Epithelial cell of proximal tubule (primary cell): ENCODE measurements around the gene DVL3. TPM values are rescaled to one million over a fixed set of nuclear protein-coding genes. Genes with fewer than 3 reads are reported as not detected.

Experiments
- DNase-seq: peaks from one replicate; pipeline ENCODE4 v3.0.0-alpha.2; 2011; ENCODE audit warnings: low read depth
- H3K4me3 ChIP-seq: 2 replicates; pipeline ENCODE4 v1.5.1; 2011; ENCODE audit warnings: low read depth, mild to moderate bottlenecking, low read length
- total RNA-seq: library from RNA; depleted of rRNA; stranded (reverse); fragments of >200 nt; gene quantifications from 2 replicates; pipeline ENCODE4 v1.2.3, GENCODE V29; 2015
- TF ChIP-seq, protein P1 (sequence below): conservative IDR thresholded peaks from 2 replicates; pipeline ENCODE4 v1.5.1; 2012; ENCODE audit warnings: low read depth, mild to moderate bottlenecking, low read length

The DVL3 gene
- total RNA-seq, 1 donor from 2014 or later: 38.2 TPM

DNA sequence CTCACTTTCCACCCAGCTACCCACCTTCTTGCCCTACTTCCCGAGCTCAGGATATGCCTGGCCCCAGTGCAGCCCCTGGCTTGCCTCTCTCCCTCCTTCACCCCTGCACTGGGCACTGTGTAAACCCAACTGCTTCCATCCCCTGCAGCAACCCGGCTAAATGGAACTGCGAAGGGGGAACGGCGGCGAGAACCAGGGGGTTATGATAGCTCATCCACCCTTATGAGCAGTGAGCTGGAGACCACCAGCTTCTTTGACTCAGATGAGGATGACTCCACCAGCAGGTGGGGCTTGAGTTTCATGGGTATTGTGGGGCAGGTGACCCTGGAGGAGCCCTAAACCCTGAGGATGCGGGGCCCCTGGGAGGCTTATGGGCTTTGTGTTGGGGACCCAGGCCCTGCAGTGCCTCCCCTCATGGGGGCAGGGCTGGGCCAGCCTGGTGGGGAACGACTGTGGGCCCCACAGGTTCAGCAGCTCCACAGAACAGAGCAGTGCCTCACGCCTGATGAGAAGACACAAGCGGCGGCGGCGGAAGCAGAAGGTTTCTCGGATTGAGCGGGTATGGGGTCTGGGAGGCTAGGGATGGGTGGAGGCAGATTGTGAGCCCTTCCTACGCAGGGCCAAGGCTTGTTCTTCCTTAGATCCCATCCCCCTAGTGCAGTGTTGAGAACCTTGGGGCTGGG is 9.6 kb downstream of the DVL3 start:
- TF ChIP-seq, protein P1, sequence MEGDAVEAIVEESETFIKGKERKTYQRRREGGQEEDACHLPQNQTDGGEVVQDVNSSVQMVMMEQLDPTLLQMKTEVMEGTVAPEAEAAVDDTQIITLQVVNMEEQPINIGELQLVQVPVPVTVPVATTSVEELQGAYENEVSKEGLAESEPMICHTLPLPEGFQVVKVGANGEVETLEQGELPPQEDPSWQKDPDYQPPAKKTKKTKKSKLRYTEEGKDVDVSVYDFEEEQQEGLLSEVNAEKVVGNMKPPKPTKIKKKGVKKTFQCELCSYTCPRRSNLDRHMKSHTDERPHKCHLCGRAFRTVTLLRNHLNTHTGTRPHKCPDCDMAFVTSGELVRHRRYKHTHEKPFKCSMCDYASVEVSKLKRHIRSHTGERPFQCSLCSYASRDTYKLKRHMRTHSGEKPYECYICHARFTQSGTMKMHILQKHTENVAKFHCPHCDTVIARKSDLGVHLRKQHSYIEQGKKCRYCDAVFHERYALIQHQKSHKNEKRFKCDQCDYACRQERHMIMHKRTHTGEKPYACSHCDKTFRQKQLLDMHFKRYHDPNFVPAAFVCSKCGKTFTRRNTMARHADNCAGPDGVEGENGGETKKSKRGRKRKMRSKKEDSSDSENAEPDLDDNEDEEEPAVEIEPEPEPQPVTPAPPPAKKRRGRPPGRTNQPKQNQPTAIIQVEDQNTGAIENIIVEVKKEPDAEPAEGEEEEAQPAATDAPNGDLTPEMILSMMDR: peak; percentile 2
- no peak for DNase-seq
- no peak overlapping the region for H3K4me3 ChIP-seq

GRCh38 chr3:184165543-184165942 is 10.4 kb downstream of the DVL3 start:
- TF ChIP-seq, protein P1: no peak

GRCh38 chr3:184166671-184167070 is 11.5 kb downstream of the DVL3 start:
- H3K4me3 ChIP-seq: no peak overlapping the region
- TF ChIP-seq, protein P1: no peak
- DNase-seq: no peak

More at GRCh38 chr3:184165543-184165942, 10.4 kb downstream of the DVL3 start:
- no peak overlapping the region for H3K4me3 ChIP-seq
- no peak for DNase-seq

DNA sequence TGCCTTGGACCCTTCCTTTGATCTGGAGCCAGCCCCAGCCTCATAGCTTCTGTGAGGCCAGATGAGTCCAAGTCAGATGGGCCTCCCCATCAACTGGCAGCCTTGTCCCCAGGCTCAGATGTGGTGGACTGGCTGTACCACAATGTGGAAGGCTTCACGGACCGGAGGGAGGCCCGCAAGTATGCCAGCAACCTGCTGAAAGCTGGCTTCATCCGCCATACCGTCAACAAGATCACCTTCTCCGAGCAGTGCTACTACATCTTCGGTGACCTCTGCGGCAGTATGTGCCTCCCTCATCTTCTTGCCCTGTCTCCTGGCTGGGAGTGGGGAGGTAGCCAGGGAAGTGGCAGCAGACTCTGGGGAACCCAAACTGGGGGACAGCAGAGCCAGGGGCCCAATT is 12.6 kb downstream of the DVL3 start:
- DNase-seq: no peak
- TF ChIP-seq, protein P1: no peak
- no peak overlapping the region for H3K4me3 ChIP-seq

DNA sequence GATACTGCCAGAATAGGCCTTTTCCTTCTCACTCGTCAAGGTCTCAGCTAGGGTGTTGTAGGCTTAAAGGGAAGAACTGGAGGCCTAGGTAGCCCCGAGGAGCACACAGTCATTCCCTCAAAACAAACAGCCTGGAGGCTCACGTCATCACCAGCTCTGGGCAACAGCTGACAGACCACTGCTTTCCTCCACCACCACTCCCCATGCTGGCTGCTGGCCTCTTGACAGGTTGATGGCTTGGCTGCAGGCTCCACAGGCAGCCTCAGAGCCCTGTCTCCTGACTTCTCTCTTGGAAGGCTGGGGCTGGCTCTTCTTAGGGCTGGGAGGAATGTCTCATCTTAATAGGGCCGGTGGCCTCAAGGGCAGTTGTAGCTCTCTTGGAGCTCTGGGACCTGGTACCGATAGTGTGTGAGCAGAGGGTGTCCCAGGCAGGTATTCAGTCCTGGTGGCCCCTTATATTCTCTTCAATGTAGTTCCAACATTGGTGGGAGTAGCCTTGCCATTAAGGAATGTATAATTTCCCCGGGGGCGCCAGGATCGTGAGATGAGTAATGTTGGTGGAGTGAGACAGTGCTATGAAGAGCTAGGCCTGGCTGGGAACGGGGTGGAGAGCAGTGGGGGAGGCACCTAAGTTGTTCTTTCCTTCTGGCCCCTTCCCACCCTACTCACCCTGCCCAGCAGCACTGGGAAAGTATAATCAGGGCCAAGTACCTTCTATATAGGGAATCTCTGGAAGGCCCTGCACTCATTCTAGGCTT is 13.4 kb downstream of the DVL3 start:
- no peak overlapping the region for H3K4me3 ChIP-seq
- DNase-seq: no peak
- TF ChIP-seq, protein P1: no peak

DNA sequence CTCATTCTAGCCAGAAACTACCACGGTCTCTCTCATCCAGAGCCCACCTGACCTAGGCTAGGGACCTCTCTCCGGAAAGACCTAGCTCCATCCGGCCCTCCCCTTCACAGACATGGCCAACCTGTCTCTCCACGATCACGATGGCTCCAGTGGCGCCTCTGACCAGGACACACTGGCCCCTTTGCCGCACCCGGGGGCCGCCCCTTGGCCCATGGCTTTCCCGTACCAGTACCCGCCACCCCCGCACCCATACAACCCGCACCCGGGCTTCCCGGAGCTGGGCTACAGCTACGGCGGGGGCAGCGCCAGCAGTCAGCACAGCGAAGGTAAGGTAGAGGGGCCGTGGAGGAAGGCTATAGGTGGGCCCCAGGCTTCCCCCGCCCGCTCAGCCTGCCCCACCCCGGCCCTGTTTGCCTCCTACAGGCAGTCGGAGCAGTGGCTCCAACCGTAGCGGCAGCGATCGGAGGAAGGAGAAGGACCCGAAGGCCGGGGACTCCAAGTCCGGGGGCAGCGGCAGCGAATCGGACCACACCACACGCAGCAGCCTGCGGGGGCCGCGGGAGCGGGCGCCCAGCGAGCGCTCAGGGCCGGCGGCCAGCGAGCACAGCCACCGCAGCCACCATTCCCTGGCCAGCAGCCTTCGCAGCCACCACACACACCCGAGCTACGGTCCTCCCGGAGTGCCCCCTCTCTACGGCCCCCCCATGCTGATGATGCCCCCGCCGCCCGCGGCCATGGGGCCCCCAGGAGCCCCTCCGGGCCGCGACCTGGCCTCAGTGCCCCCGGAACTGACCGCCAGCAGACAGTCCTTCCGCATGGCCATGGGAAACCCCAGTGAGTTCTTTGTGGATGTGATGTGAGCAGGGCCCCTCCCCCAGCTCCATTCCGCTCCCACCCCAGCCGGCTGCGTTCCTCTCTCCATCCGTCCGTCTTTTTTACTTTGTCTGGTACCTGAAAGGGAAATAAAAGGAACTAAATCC is 15.0 kb downstream of the DVL3 start:
- no peak for DNase-seq
- TF ChIP-seq, protein P1: no peak

More for the DNA sequence above, 15.0 kb downstream of the DVL3 start:
- no peak overlapping the region for H3K4me3 ChIP-seq
